GM12878 (cell line): ENCODE measurements around the gene NOC2L.

Experiments used
- IKZF1 ChIP-seq: fragments of 450-650 bp; conservative IDR thresholded peaks from 2 replicates; pipeline ENCODE4 v1.6.1; 2017; ENCODE audit warnings: antibody characterized with exemption, mild to moderate bottlenecking
- NR2C2 ChIP-seq: IDR thresholded peaks from 2 replicates; pipeline ENCODE4 v1.6.1; 2011; ENCODE audit warnings: borderline replicate concordance, low read depth; ENCODE audit not compliant: control insufficient read depth, insufficient read length
- SUZ12 ChIP-seq: fragments of 200-600 bp; sonication (generic); IDR thresholded peaks from one replicate; pipeline ENCODE4 v1.6.1; 2018; ENCODE audit warnings: antibody characterized with exemption, mild to moderate bottlenecking; ENCODE audit not compliant: unreplicated experiment

- TF ChIP-seq NR2C2 (no peak), SUZ12 (no peak), IKZF1 (no peak)
Measured at GRCh38 chr1:903305-903704, 55.8 kb downstream of the NOC2L start.
